ENCODE measurements around the gene COL16A1. TPM values are rescaled to one million over a fixed set of nuclear protein-coding genes. Genes with fewer than 3 reads are reported as not detected.

The COL16A1 gene
- total and polyA plus RNA-seq, 2 of the 13 experiments (the other 11 are each of a cell fraction or from before 2014, with no cell fraction given): 4.3 to 12.2 TPM

DNA sequence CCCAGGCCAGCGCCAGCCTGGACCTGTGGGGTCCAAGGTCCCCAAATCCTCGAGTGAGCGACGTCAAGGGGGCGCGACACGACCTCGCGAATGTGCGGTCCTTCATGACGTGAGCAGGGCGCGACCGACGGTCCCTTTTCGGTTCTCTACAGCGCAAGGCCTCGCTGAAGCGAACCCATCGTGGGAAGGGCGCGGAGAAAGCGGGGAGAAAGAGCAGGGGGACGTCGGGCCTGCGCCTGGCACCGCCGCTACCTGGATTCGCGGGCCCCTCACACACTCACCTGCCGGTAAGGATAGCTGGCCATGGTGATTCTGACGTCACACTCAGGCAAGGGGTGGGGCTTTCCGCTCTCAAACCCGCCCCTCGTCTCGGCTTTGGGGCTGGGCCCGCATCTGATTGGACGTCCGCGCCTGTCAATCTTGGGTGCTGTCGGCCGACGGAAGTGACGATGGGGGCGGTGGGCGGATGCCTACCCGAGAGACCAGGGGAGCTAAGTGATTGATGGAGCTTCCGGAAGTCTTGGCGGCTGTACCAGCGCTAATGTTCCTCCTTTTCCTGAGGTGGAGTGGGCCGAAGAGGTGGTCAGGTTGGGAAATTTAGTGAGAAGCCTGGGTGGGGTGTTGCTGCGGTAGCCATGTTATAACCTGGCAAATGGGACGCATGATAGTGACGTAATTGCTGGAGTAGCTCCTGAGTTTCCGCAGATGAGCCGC lies 59.1 kb downstream of the COL16A1 start, which contains the start of gene PEF1 (continued):
- TF ChIP-seq, protein P1, sequence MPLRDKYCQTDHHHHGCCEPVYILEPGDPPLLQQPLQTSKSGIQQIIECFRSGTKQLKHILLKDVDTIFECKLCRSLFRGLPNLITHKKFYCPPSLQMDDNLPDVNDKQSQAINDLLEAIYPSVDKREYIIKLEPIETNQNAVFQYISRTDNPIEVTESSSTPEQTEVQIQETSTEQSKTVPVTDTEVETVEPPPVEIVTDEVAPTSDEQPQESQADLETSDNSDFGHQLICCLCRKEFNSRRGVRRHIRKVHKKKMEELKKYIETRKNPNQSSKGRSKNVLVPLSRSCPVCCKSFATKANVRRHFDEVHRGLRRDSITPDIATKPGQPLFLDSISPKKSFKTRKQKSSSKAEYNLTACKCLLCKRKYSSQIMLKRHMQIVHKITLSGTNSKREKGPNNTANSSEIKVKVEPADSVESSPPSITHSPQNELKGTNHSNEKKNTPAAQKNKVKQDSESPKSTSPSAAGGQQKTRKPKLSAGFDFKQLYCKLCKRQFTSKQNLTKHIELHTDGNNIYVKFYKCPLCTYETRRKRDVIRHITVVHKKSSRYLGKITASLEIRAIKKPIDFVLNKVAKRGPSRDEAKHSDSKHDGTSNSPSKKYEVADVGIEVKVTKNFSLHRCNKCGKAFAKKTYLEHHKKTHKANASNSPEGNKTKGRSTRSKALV (CRISPR knock-in tag; IDR thresholded peaks at IDR 0.05): no peak
- TF ChIP-seq, protein P2, sequence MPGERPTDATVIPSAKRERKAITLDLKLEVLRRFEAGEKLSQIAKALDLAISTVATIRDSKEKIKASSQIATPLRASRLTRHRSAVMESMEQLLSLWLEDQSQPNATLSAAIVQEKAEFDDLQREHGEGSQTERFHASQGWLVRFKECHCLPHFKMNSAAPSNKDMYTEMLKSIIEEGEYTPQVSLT (CRISPR knock-in tag; IDR thresholded peaks at IDR 0.05; ENCODE audit: borderline replicate concordance, low read depth): no peak
- TF ChIP-seq, protein P3, sequence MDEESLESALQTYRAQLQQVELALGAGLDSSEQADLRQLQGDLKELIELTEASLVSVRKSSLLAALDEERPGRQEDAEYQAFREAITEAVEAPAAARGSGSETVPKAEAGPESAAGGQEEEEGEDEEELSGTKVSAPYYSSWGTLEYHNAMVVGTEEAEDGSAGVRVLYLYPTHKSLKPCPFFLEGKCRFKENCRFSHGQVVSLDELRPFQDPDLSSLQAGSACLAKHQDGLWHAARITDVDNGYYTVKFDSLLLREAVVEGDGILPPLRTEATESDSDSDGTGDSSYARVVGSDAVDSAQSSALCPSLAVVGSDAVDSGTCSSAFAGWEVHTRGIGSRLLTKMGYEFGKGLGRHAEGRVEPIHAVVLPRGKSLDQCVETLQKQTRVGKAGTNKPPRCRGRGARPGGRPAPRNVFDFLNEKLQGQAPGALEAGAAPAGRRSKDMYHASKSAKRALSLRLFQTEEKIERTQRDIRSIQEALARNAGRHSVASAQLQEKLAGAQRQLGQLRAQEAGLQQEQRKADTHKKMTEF (CRISPR knock-in tag; IDR thresholded peaks at IDR 0.05): peak; percentile 90; the same call in 1 of the 2 replicates
- TF ChIP-seq NFKBIZ (CRISPR knock-in tag; IDR thresholded peaks at IDR 0.05) (no peak), TARDBP (CRISPR knock-in tag; IDR thresholded peaks at IDR 0.05) (peak; percentile 79; the same call in 1 of the 2 replicates), ZNF20 (CRISPR knock-in tag; IDR thresholded peaks at IDR 0.05) (no peak), ZNF33A (CRISPR knock-in tag; IDR thresholded peaks at IDR 0.05; ENCODE audit: borderline replicate concordance) (no peak), BCL6 (CRISPR knock-in tag; IDR thresholded peaks at IDR 0.05) (peak; percentile 78), ZBTB3 (CRISPR knock-in tag; IDR thresholded peaks at IDR 0.05; ENCODE audit: borderline replicate concordance, low read depth) (no peak), SP1 (IDR thresholded peaks at IDR 0.05) (0 out of 2 replicates have a peak, but pooled peaks have one; percentile 51), SP1 (CRISPR knock-in tag; IDR thresholded peaks at IDR 0.05) (peak; percentile 69), SMAD9 (CRISPR knock-in tag; IDR thresholded peaks at IDR 0.05) (no peak), HOXA5 (CRISPR knock-in tag; IDR thresholded peaks at IDR 0.05) (peak; percentile 53; the same call in 1 of the 2 replicates), ZNF660 (CRISPR knock-in tag; IDR thresholded peaks at IDR 0.05; ENCODE audit: borderline replicate concordance, low read depth) (no peak), HNRNPUL1 (IDR thresholded peaks at IDR 0.05; ENCODE audit: low read depth, low read length) (no peak), ZFX (CRISPR knock-in tag; IDR thresholded peaks at IDR 0.05; ENCODE audit: low read depth) (peak; percentile 92)
- TF ChIP-seq, protein P4, sequence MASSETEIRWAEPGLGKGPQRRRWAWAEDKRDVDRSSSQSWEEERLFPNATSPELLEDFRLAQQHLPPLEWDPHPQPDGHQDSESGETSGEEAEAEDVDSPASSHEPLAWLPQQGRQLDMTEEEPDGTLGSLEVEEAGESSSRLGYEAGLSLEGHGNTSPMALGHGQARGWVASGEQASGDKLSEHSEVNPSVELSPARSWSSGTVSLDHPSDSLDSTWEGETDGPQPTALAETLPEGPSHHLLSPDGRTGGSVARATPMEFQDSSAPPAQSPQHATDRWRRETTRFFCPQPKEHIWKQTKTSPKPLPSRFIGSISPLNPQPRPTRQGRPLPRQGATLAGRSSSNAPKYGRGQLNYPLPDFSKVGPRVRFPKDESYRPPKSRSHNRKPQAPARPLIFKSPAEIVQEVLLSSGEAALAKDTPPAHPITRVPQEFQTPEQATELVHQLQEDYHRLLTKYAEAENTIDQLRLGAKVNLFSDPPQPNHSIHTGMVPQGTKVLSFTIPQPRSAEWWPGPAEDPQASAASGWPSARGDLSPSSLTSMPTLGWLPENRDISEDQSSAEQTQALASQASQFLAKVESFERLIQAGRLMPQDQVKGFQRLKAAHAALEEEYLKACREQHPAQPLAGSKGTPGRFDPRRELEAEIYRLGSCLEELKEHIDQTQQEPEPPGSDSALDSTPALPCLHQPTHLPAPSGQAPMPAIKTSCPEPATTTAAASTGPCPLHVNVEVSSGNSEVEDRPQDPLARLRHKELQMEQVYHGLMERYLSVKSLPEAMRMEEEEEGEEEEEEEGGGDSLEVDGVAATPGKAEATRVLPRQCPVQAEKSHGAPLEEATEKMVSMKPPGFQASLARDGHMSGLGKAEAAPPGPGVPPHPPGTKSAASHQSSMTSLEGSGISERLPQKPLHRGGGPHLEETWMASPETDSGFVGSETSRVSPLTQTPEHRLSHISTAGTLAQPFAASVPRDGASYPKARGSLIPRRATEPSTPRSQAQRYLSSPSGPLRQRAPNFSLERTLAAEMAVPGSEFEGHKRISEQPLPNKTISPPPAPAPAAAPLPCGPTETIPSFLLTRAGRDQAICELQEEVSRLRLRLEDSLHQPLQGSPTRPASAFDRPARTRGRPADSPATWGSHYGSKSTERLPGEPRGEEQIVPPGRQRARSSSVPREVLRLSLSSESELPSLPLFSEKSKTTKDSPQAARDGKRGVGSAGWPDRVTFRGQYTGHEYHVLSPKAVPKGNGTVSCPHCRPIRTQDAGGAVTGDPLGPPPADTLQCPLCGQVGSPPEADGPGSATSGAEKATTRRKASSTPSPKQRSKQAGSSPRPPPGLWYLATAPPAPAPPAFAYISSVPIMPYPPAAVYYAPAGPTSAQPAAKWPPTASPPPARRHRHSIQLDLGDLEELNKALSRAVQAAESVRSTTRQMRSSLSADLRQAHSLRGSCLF (CRISPR knock-in tag; IDR thresholded peaks at IDR 0.05; ENCODE audit: borderline replicate concordance): 0 out of 2 replicates have a peak, but pooled peaks have one; percentile 17
- TF ChIP-seq, protein P5, sequence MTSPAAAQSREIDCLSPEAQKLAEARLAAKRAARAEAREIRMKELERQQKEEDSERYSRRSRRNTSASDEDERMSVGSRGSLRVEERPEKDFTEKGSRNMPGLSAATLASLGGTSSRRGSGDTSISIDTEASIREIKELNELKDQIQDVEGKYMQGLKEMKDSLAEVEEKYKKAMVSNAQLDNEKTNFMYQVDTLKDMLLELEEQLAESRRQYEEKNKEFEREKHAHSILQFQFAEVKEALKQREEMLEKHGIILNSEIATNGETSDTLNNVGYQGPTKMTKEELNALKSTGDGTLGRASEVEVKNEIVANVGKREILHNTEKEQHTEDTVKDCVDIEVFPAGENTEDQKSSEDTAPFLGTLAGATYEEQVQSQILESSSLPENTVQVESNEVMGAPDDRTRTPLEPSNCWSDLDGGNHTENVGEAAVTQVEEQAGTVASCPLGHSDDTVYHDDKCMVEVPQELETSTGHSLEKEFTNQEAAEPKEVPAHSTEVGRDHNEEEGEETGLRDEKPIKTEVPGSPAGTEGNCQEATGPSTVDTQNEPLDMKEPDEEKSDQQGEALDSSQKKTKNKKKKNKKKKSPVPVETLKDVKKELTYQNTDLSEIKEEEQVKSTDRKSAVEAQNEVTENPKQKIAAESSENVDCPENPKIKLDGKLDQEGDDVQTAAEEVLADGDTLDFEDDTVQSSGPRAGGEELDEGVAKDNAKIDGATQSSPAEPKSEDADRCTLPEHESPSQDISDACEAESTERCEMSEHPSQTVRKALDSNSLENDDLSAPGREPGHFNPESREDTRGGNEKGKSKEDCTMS (CRISPR knock-in tag; conservative IDR thresholded peaks at IDR 0.05): no peak
